PC-3 (cell line): ENCODE data around the gene AGPAT3.

Experiments
- CTCF ChIP-seq: fragments of 300-600 bp; sonication (generic); conservative IDR thresholded peaks from 2 replicates; pipeline ENCODE4 v1.5.1; 2017; ENCODE audit warnings: antibody characterized with exemption, low read depth, mild to moderate bottlenecking, low read length
- EZH2 ChIP-seq: fragments of 300-600 bp; sonication (generic); IDR thresholded peaks from one replicate; pipeline ENCODE4 v1.6.1; 2017; ENCODE audit warnings: antibody characterized with exemption, mild to moderate bottlenecking, low read length; ENCODE audit not compliant: unreplicated experiment
- EZH2phosphoT487 ChIP-seq: fragments of 300-600 bp; sonication (generic); IDR thresholded peaks from 2 replicates; pipeline ENCODE4 v1.6.1; 2018; ENCODE audit warnings: mild to moderate bottlenecking, antibody characterized with exemption, low read length, borderline replicate concordance

GRCh38 chr21:43894206-43894577 lies 29.2 kb downstream of the AGPAT3 start:
- no peak for TF ChIP-seq CTCF
- TF ChIP-seq EZH2phosphoT487 = no peak
- TF ChIP-seq EZH2 = no peak
